Measurements from ENCODE around the gene ZNF57.
"Not testable (repeated sequence)": the region's sequence is repeated elsewhere in the genome, so short reads cannot be mapped to it uniquely, and the experiment has no call there.

Gene ZNF57

GRCh38 chr19:2905918-2906519 is 5.3 kb downstream of the ZNF57 start:
- Histone ChIP-seq H3K36me3 (ENCODE audit: control insufficient read depth, insufficient read depth, low read length, severe bottlenecking) (no peaks in the 10 kb centered on the region), H3K27me3 (replicated peaks; ENCODE audit: control insufficient read depth, insufficient read depth, low read length) (no peaks in the 10 kb centered on the region), H3K9me3 (ENCODE audit: control insufficient read depth, low read length) (no peaks in the 10 kb centered on the region), H3K4me1 (ENCODE audit: control insufficient read depth, insufficient read depth, low read length) (peaks cover 8% of the 10 kb centered on the region), H3K9ac (ENCODE audit: low read length) (no peak overlapping the region), H3K4me3 (ENCODE audit: low read length) (no peak overlapping the region)
- no peak for DNase-seq (ENCODE audit: low read depth)

GRCh38 chr19:2906631-2907195 is 6.0 kb downstream of the ZNF57 start:
- H3K4me3 ChIP-seq (ENCODE audit: low read length) = no peak overlapping the region
- H3K4me1 ChIP-seq (ENCODE audit: control insufficient read depth, insufficient read depth, low read length) = peaks cover 8% of the 10 kb centered on the region
- H3K9me3 ChIP-seq (ENCODE audit: control insufficient read depth, low read length) = no peaks in the 10 kb centered on the region
- no peak overlapping the region for H3K9ac ChIP-seq (ENCODE audit: low read length)
- H3K36me3 ChIP-seq (ENCODE audit: control insufficient read depth, insufficient read depth, low read length, severe bottlenecking) = no peaks in the 10 kb centered on the region
- DNase-seq (ENCODE audit: low read depth) = no peak
- H3K27me3 ChIP-seq (replicated peaks; ENCODE audit: control insufficient read depth, insufficient read depth, low read length) = no peaks in the 10 kb centered on the region

GRCh38 chr19:2912306-2912705 is 11.6 kb downstream of the ZNF57 start:
- Histone ChIP-seq H3K9ac (ENCODE audit: low read length) (no peak overlapping the region), H3K36me3 (ENCODE audit: control insufficient read depth, insufficient read depth, low read length, severe bottlenecking) (peaks cover 29% of the 10 kb centered on the region), H3K27me3 (replicated peaks; ENCODE audit: control insufficient read depth, insufficient read depth, low read length) (no peaks in the 10 kb centered on the region), H3K4me3 (ENCODE audit: low read length) (no peak overlapping the region), H3K4me1 (ENCODE audit: control insufficient read depth, insufficient read depth, low read length) (peaks cover 6% of the 10 kb centered on the region), H3K9me3 (ENCODE audit: control insufficient read depth, low read length) (peaks cover 20% of the 10 kb centered on the region)
- DNase-seq (ENCODE audit: low read depth) = no peak

GRCh38 chr19:2917275-2918184 is 16.8 kb downstream of the ZNF57 start:
- peak overlapping the region; percentile 47 for H3K4me3 ChIP-seq (ENCODE audit: low read length)
- no peak for DNase-seq (ENCODE audit: low read depth)
- no peak overlapping the region for H3K9ac ChIP-seq (ENCODE audit: low read length)
- no peaks in the 10 kb centered on the region for H3K4me1 ChIP-seq (ENCODE audit: control insufficient read depth, insufficient read depth, low read length)
- H3K36me3 ChIP-seq (ENCODE audit: control insufficient read depth, insufficient read depth, low read length, severe bottlenecking) = peaks cover 53% of the 10 kb centered on the region
- H3K27me3 ChIP-seq (replicated peaks; ENCODE audit: control insufficient read depth, insufficient read depth, low read length) = no peaks in the 10 kb centered on the region
- peaks cover 41% of the 10 kb centered on the region for H3K9me3 ChIP-seq (ENCODE audit: control insufficient read depth, low read length)

GRCh38 chr19:2922987-2923386 is 22.3 kb downstream of the ZNF57 start:
- Histone ChIP-seq H3K4me3 (ENCODE audit: low read length) (no peak overlapping the region), H3K9me3 (ENCODE audit: control insufficient read depth, low read length) (peaks cover 13% of the 10 kb centered on the region), H3K9ac (ENCODE audit: low read length) (no peak overlapping the region), H3K4me1 (ENCODE audit: control insufficient read depth, insufficient read depth, low read length) (peaks cover 16% of the 10 kb centered on the region), H3K36me3 (ENCODE audit: control insufficient read depth, insufficient read depth, low read length, severe bottlenecking) (peaks cover 17% of the 10 kb centered on the region), H3K27me3 (replicated peaks; ENCODE audit: control insufficient read depth, insufficient read depth, low read length) (no peaks in the 10 kb centered on the region)
- DNase-seq (ENCODE audit: low read depth) = peak; percentile 32

- H3K9ac ChIP-seq (ENCODE audit: low read length) = no peak overlapping the region
- H3K4me3 ChIP-seq (ENCODE audit: low read length) = no peak overlapping the region
- H3K4me1 ChIP-seq (ENCODE audit: control insufficient read depth, insufficient read depth, low read length) = peaks cover 16% of the 10 kb centered on the region
- peaks cover 8% of the 10 kb centered on the region for H3K9me3 ChIP-seq (ENCODE audit: control insufficient read depth, low read length)
- no peaks in the 10 kb centered on the region for H3K27me3 ChIP-seq (replicated peaks; ENCODE audit: control insufficient read depth, insufficient read depth, low read length)
- DNase-seq (ENCODE audit: low read depth) = peak; percentile 82
- H3K36me3 ChIP-seq (ENCODE audit: control insufficient read depth, insufficient read depth, low read length, severe bottlenecking) = peaks cover 12% of the 10 kb centered on the region
Observed at GRCh38 chr19:2923510-2923909, 22.8 kb downstream of the ZNF57 start.

- H3K4me3 ChIP-seq (ENCODE audit: low read length) = no peak overlapping the region
- no peak overlapping the region for H3K9ac ChIP-seq (ENCODE audit: low read length)
- H3K36me3 ChIP-seq (ENCODE audit: control insufficient read depth, insufficient read depth, low read length, severe bottlenecking) = peaks cover 7% of the 10 kb centered on the region
- H3K27me3 ChIP-seq (replicated peaks; ENCODE audit: control insufficient read depth, insufficient read depth, low read length) = no peaks in the 10 kb centered on the region
- DNase-seq (ENCODE audit: low read depth) = no peak
- H3K9me3 ChIP-seq (ENCODE audit: control insufficient read depth, low read length) = peaks cover 9% of the 10 kb centered on the region
- peaks cover 16% of the 10 kb centered on the region for H3K4me1 ChIP-seq (ENCODE audit: control insufficient read depth, insufficient read depth, low read length)
Observed at GRCh38 chr19:2926341-2927031, 25.8 kb downstream of the ZNF57 start.

GRCh38 chr19:2927032-2927430 is 26.3 kb downstream of the ZNF57 start:
- H3K9me3 ChIP-seq (ENCODE audit: control insufficient read depth, low read length) = peaks cover 12% of the 10 kb centered on the region

GRCh38 chr19:2933490-2933910 is 32.8 kb downstream of the ZNF57 start:
- Histone ChIP-seq H3K27me3 (replicated peaks; ENCODE audit: control insufficient read depth, insufficient read depth, low read length) (no peaks in the 10 kb centered on the region), H3K9ac (ENCODE audit: low read length) (no peak overlapping the region), H3K9me3 (ENCODE audit: control insufficient read depth, low read length) (peaks cover 52% of the 10 kb centered on the region), H3K36me3 (ENCODE audit: control insufficient read depth, insufficient read depth, low read length, severe bottlenecking) (peaks cover 65% of the 10 kb centered on the region), H3K4me1 (ENCODE audit: control insufficient read depth, insufficient read depth, low read length) (no peaks in the 10 kb centered on the region), H3K4me3 (ENCODE audit: low read length) (peak overlapping the region; percentile 70)
- DNase-seq (ENCODE audit: low read depth) = no peak

More at GRCh38 chr19:2927032-2927430, 26.3 kb downstream of the ZNF57 start:
- H3K4me1 ChIP-seq (ENCODE audit: control insufficient read depth, insufficient read depth, low read length) = peaks cover 16% of the 10 kb centered on the region
- no peak for DNase-seq (ENCODE audit: low read depth)
- H3K9ac ChIP-seq (ENCODE audit: low read length) = no peak overlapping the region
- H3K36me3 ChIP-seq (ENCODE audit: control insufficient read depth, insufficient read depth, low read length, severe bottlenecking) = peaks cover 10% of the 10 kb centered on the region
- H3K27me3 ChIP-seq (replicated peaks; ENCODE audit: control insufficient read depth, insufficient read depth, low read length) = no peaks in the 10 kb centered on the region
- H3K4me3 ChIP-seq (ENCODE audit: low read length) = no peak overlapping the region

GRCh38 chr19:2935863-2936262 is 35.1 kb downstream of the ZNF57 start:
- not testable (repeated sequence) for H3K27me3 ChIP-seq (replicated peaks; ENCODE audit: control insufficient read depth, insufficient read depth, low read length); H3K9ac ChIP-seq (ENCODE audit: low read length); H3K4me1 ChIP-seq (ENCODE audit: control insufficient read depth, insufficient read depth, low read length); DNase-seq (ENCODE audit: low read depth); H3K4me3 ChIP-seq (ENCODE audit: low read length)
- Histone ChIP-seq H3K9me3 (ENCODE audit: control insufficient read depth, low read length) (peaks cover 47% of the 10 kb centered on the region), H3K36me3 (ENCODE audit: control insufficient read depth, insufficient read depth, low read length, severe bottlenecking) (peaks cover 72% of the 10 kb centered on the region)

All from adipocyte (in vitro differentiated cells).